GM18867 (cell line): ENCODE results near the gene KATNA1.
"Not testable (repeated sequence)": the region's sequence is repeated elsewhere in the genome, so short reads cannot be mapped to it uniquely, and the experiment has no call there.

Experiments used
- ATAC-seq: cut with Tn5 transposase; IDR thresholded peaks from one replicate; pipeline ENCODE4 v1.9.1; 2021; ENCODE audit warnings: mild to moderate bottlenecking, moderate library complexity; ENCODE audit not compliant: unreplicated experiment

KATNA1 gene

GRCh38 chr6:149648148-149649145 is at the start of gene KATNA1:
KATNA1 (minus strand) TSS chr6:149648714; CDS start chr6:149638547, 10,167 bp downstream.
- ATAC-seq, result peak; percentile 89

DNA sequence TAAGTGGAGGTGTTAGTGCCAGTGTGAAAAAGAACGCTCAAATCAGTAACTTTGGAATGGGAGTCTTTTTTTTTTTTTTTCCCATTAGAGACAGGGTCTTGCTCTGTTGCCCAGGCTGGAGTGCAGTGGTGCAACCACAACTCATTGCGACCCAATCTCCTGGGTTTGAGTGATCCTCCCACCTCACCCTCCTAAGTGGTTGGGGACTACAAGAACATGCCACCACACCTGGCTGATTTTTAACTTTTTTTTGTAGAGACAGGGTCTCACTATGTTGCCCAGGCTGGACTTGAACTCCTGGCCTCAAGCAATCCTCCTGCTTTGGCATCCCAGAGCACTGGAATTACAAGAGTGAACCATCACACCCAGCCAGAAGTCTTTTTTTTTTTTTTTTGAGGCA is 49.7 kb upstream of the KATNA1 start:
- no peak for ATAC-seq

- no peak for ATAC-seq
Observed at GRCh38 chr6:149696901-149697300, 48.4 kb upstream of the KATNA1 start.

DNA sequence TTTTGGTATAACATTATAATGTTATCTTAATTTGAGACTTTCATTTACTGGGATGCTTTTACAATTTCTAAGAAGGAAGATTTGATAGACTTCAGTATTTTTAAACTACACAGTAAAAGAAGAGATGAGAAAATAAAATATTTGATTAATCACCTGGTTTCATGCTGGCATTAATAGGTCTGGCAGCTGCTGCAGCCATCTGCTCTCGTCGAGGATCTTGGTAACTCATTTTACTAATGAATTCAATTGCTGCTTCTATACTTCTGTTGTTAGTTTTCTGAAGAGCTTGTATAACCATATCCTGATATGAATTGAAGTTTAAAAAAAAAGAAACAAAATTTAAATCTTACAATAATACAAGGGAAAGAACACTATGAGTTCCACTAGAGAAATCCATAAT is 46.4 kb upstream of the KATNA1 start:
- ATAC-seq, result no peak

DNA sequence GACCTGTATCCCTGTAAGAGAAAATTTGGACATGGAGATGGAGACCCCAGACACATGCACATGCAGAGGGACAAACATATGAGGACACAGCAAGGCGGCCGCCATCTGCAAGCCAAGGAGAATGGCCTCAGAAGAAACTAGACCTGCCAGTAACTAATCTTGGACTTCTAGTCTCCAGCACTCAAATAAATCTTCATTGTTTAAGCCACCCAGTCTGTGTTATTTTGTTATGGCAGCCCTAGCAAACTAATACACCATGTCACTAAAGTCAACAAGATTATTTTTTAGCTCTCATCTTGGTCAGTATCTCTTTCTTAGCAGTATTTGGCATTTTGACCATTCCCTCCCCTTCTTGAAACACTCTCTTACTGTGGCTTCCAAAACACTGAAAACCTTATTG is 42.7 kb upstream of the KATNA1 start:
- ATAC-seq, result no peak

DNA sequence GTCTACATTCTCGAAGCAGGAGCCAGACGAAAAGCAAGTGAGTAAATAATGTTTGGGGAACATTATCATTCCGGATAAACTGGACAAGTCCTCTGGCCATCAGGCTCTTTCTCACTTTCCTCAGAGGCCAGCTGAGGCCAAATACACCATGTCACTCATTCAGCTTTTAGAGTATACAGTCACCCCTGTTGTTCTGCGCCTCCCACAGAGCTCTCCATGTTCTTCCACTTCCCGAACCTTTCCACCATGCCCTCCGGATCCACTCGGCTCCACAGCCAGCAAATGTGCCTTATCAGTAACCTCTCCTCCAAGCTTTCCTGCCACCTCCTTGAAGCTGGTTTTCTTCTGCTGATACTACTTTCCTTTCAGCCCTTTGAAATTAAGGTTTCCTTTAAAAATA is 37.7 kb upstream of the KATNA1 start:
- ATAC-seq, result no peak

DNA sequence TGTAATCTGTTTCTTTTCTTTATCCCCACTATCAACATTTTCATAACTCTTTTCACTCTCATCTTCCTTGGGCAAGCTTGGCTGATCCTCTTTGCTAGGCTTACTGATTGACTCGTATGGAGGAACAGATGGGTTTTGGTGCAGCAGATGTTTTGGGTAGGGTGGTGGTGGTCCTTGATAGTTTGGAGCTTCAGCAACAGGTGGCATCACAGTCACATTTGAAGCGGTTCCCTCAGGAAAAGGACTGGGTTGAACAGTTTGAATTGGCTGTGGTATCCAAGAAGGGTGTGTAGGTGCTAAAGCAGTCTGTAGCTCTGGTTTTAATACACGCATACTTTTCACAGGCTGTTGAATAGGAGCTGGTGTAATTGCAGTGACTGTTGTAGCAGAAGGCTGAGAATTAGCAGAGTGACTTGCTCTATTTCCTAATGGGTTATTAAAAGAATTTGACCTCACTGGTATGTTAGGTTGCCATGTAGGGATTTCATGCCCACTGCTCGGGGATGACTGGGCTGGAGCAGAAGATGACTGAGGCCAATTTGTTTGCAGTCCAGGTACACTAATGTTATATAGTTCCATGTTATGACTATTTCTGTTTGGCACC is 34.8 kb upstream of the KATNA1 start:
- ATAC-seq, result no peak

DNA sequence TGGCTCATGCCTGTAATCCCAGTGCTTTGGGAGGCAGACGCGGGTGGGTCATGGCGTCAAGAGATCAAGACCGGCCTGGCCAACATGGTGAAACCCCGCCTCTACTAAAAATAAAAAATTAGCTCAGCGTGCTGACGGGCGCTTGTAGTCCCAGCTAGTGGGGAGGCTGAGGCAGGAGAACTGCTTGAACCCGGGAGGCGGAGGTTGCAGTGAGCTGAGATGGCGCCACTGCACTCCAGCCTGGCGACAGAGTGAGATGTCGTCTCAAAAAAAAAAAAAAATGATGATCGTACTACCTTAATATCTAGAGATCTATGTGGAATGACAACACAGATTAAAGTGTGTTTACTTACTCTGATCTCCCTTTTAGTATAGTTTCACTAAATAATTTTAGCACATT is 33.3 kb upstream of the KATNA1 start:
- not testable (repeated sequence) for ATAC-seq

GRCh38 chr6:149681209-149681608 is 32.7 kb upstream of the KATNA1 start:
- no peak for ATAC-seq

DNA sequence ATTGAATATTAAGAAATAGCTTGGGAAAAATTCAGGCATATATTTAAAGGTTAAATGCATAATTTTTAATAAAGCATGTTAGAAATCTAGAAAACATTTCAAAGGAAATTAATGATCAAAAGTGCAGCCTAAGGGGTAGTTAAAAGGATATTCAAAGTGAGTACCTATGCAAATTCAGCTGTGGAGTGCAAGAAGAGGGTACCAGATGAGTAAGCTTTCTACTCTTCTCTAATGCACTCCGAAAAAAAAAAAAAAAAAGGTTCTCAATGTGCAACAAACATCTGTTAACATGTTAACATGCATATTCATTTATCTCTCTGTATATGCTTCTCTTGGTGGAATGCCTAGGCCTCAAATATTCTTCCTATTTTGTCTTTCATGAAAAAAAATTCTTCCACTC is 32.0 kb upstream of the KATNA1 start:
- ATAC-seq, result no peak

DNA sequence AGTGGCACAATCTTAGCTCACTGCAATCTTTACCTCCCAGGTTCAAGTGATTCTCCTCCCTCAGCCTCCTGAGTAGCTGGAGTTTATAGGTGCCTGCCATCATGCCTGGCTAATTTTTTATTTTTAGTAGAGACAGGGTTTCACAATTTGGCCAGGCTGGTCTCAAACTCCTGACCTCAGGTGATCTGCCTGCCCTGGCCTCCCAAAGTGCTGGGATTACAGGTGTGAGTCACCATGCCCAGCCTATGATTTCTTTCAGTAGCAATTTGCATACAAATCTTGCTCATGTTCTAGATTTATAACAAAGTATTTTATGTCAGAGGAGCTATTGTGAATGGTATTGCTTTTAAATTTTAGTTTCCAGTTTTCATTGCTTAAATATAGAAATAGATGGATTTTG is 23.8 kb upstream of the KATNA1 start:
- ATAC-seq, result not testable (repeated sequence)

GRCh38 chr6:149660028-149660427 is 11.5 kb upstream of the KATNA1 start:
- ATAC-seq, result no peak

- no peak for ATAC-seq
Observed at GRCh38 chr6:149657441-149657840, 8.9 kb upstream of the KATNA1 start.

DNA sequence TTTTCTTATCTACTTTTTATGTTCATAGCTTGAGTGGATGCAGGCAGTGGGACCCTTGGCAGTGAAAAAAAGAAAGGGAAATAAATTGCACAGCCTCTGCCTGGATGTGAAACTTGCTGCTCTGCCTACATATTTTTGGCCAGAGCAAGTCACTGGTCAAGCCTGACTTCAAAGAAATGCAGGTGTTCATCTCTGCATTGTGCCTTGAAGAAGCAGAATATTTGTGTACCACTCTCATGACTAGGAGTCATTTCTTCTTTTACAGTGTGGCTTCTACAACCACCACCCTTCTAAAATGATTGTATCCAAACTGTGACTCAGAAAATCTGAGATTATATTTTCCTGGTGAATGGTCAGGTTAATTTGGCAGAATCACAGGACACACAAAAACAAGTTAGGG is 2.5 kb upstream of the KATNA1 start:
- no peak for ATAC-seq

- no peak for ATAC-seq
Observed at GRCh38 chr6:149646599-149646998, 1.9 kb downstream of the KATNA1 start.

DNA sequence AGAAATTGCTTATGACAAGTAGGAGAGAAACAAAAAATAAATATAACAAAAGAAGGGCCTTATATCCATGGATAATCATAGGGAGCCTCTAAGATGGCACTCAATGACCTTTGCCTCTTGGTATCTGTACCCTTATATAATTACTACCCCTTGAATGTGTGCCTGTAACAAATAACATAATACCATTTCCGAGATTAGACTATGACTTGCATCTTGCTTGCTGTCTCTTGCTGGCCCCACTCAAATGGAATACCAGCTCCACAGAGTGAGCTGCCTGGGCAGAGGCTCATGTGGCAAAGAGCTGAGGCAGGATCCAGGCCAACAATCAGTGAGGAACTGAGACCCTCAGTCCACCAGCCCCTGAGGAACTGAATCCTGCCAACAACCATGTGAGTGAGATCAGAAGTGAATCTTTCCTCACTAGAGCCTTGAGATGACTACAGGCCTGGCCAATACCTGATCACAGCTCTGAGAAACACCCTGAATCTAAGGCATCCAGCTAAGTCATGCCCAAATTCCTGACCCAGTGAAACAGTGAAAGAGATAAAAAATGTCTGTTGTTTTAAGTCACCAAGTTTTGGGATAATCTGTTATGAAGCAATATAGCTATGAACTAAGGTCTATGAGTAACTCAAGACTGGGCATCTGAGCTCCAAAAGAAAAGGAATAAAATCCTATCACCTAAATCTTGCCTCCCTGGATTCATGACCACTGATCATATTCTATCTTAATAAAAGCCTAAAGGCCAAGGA is 5.5 kb downstream of the KATNA1 start:
- no peak for ATAC-seq

DNA sequence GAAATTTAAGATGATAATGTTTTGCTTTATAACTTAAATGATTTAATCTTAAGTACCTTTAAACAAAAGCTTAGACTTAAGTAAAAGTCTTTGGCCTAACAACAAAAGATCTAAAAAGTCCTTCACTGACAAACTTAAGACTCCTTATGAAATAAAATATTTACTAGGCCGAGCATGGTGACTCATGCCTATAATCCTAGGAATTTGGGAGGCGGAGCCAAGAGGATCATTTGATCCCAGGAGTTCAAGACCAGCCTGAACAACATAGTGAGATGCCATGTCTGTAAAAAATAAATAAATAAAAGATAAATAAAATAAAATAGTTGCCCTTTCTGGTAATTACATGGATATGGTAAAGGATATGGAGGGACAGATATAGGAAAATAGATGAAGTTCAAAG is 12.4 kb downstream of the KATNA1 start:
- no peak for ATAC-seq

DNA sequence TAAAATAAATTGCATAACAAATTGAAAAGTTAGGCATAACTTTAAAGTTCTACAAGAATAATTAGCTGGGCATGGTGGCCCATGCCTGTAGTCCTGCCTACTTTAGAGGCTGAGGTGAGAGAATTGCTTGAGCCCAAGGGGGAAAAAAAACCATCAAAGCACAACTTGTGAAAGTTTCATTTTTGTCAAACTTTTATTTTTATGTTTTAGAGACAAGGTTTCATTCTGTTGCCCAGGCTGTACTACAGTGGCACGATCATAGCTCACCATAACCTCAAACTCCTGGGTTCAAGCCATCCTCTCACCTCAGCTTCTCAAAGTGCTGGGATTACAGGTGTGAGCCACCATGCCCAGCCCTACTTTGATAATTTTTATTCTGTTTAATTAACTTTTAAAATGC is 14.2 kb downstream of the KATNA1 start:
- ATAC-seq, result no peak

- peak; percentile 82 for ATAC-seq
Observed at GRCh38 chr6:149628875-149629510, 19.5 kb downstream of the KATNA1 start.

- ATAC-seq, result no peak
Observed at GRCh38 chr6:149627672-149628071, 20.8 kb downstream of the KATNA1 start.

DNA sequence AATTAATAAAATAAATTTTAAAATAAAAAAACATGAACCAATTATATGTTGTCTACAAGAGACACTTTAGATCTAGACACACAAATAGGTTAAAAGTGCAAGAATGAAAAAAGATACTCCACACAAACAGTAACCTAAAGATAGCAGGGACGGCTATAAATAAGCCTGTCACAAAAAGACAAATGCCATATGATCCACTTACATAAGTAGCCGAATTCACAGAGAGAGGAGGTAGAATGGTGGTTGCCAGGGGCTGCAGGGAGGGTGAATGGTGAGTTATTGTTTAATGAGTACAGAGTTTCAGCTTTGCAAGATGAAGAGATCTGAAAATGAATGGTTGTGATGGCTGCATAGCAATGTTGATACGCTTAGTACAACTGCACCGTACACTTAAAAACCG is 32.7 kb downstream of the KATNA1 start:
- ATAC-seq, result no peak
